Measurements from ENCODE around the gene LTA. TPM values are rescaled to one million over a fixed set of nuclear protein-coding genes. Genes with fewer than 3 reads are reported as not detected.

The LTA gene
- total RNA-seq, 1 experiment from 2014 or later, result not detected

GRCh38 chr6:31573239-31574105, 1.4 kb downstream of the LTA start:
- no peak overlapping the region; a peak in 1 of 5 replicates for H3K4me3 Mint-ChIP-seq
- Histone ChIP-seq H2BK120ac (ENCODE audit: low read depth, low read length, poor library complexity, severe bottlenecking) (no peak overlapping the region), H2AK5ac (ENCODE audit: insufficient read length, low read length) (no peak overlapping the region), H3K4me2 (ENCODE audit: insufficient read depth, insufficient read length, low read length) (no peak overlapping the region), H4K91ac (ENCODE audit: insufficient read length, low read depth, low read length) (no peak overlapping the region), H3T11ph (ENCODE audit: low read length) (no peak overlapping the region), H3K27ac (ENCODE audit: insufficient read length, low read depth, low read length) (no peak overlapping the region), H3K23me2 (ENCODE audit: insufficient read length, low read depth, low read length, poor library complexity, severe bottlenecking) (peaks cover 3% of the 10 kb centered on the region), H3K56ac (ENCODE audit: insufficient read length, low read depth, low read length) (no peak overlapping the region), H4K20me1 (ENCODE audit: control insufficient read depth, insufficient read depth, insufficient read length) (no peaks in the 10 kb centered on the region), H2BK20ac (ENCODE audit: low read depth, low read length, poor library complexity, severe bottlenecking) (no peak overlapping the region), H3K79me1 (ENCODE audit: insufficient read depth, low read depth, low read length, poor library complexity, severe bottlenecking) (no peaks in the 10 kb centered on the region), H3K27me3 (ENCODE audit: insufficient read depth, low read length) (no peaks in the 10 kb centered on the region), H3K4me1 (ENCODE audit: insufficient read depth, low read length) (no peaks in the 10 kb centered on the region), H3K9ac (ENCODE audit: extremely low read depth, insufficient read length, low read length) (no peak overlapping the region), H3K79me2 (ENCODE audit: insufficient read depth, low read length) (no peaks in the 10 kb centered on the region), H4K5ac (ENCODE audit: insufficient read length, low read depth, low read length) (no peak overlapping the region), H3K4ac (ENCODE audit: low read depth, low read length) (no peak overlapping the region), H3K14ac (ENCODE audit: insufficient read depth, low read length) (no peak overlapping the region), H2BK15ac (ENCODE audit: low read depth, low read length) (no peak overlapping the region), H4K8ac (replicated peaks; ENCODE audit: insufficient read length, low read depth, low read length) (no peak overlapping the region), H2BK5ac (ENCODE audit: insufficient read length, low read length) (no peak overlapping the region), H3K23ac (ENCODE audit: insufficient read length, low read depth, low read length) (no peak overlapping the region), H3K9me3 (ENCODE audit: control insufficient read depth, low read depth, low read length) (no peaks in the 10 kb centered on the region), H3K18ac (ENCODE audit: insufficient read length, low read depth, low read length) (no peak overlapping the region), H2AFZ (ENCODE audit: low read length) (no peak overlapping the region), H2BK12ac (ENCODE audit: insufficient read length, low read depth, low read length) (no peak overlapping the region)
- no peak for DNase-seq
- TF ChIP-seq, protein P1, sequence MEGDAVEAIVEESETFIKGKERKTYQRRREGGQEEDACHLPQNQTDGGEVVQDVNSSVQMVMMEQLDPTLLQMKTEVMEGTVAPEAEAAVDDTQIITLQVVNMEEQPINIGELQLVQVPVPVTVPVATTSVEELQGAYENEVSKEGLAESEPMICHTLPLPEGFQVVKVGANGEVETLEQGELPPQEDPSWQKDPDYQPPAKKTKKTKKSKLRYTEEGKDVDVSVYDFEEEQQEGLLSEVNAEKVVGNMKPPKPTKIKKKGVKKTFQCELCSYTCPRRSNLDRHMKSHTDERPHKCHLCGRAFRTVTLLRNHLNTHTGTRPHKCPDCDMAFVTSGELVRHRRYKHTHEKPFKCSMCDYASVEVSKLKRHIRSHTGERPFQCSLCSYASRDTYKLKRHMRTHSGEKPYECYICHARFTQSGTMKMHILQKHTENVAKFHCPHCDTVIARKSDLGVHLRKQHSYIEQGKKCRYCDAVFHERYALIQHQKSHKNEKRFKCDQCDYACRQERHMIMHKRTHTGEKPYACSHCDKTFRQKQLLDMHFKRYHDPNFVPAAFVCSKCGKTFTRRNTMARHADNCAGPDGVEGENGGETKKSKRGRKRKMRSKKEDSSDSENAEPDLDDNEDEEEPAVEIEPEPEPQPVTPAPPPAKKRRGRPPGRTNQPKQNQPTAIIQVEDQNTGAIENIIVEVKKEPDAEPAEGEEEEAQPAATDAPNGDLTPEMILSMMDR (conservative IDR thresholded peaks at IDR 0.05), result no peak
- H3K27me3 Mint-ChIP-seq (ENCODE audit: low read depth), result peaks cover 22% of the 10 kb centered on the region
- no CpG with 5 or more reads among the region's 9 CpGs for WGBS (ENCODE audit: extremely low coverage, insufficient read length, low lambda C conversion rate)
- peaks cover 11 to 20% of the 10 kb centered on the region in 2 experiments for H3K4me1 Mint-ChIP-seq
- no peaks in the 10 kb centered on the region for H3K36me3 Mint-ChIP-seq (ENCODE audit: insufficient read depth in 1 of 3, low read depth in 3 of 3)
- H3K27ac Mint-ChIP-seq, result no peak overlapping the region
- no peaks in the 10 kb centered on the region; a peak in 1 of 5 replicates for H3K9me3 Mint-ChIP-seq

All from H9 (cell line).